Cerebellar nuclear complex (tissue), 1 donor: ENCODE data around the gene DCBLD1.

Experiments used
- DNase-seq, 2 experiments: peaks; one replicate each; lab custom pipeline; 2025; lab: John Stamatoyannopoulos, UW

DCBLD1 gene

DNA sequence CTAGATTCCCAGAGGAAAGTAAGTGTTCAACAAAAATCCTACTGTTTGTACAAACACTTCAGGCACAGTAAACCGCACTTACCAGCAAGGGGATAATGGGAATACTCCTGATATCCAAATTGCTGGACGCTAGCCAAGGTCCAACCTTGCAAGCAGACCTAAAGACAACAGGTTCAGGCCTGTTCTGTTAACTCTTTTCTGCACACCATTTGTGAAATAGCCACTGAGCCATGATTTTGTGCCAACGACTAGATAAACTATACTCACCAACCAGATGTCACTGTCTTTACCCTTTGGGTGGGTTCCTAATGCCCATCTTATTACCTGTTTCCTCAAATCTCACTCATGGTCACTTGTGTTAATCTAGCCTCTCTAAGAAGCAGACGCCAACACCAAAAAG is 76.3 kb downstream of the DCBLD1 start:
- DNase-seq = no peak

DNA sequence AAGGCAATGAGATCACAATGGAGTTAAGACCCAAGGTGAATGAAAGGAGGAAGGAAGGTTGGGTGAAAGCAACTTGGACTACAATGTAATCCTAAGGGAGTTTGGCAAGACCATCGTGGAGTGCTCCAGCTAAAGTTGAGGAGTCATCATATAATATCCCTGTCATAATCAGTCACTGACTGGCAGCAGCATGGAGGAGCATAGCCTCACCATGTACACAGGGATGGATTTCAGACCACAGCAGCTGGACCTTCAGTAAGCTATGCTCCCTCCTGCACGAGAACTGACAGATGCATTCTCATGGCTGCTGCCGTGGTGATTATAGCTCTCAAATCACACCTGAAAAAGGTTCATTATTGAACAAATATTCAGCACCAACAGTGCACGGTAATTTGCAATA is 76.8 kb downstream of the DCBLD1 start:
- no peak for DNase-seq

DNA sequence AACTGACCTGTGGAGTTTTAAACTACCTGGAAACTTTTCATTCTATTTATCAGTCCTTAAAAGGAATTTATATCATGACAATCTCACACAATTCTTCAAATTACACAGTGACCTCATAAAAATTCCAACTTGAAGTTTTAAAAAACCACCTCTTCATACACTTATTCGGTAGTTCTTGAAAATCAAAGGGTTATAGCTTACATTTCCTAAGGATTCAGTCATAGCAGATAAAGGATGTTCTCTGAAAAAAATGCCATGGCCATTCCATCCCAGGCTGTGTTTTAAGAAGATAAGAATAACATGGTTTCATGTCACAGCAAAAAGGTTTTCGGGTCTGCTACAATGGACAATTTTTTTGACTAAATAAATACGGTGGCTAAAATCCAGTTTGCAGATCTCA is 78.7 kb downstream of the DCBLD1 start:
- no peak for DNase-seq

DNA sequence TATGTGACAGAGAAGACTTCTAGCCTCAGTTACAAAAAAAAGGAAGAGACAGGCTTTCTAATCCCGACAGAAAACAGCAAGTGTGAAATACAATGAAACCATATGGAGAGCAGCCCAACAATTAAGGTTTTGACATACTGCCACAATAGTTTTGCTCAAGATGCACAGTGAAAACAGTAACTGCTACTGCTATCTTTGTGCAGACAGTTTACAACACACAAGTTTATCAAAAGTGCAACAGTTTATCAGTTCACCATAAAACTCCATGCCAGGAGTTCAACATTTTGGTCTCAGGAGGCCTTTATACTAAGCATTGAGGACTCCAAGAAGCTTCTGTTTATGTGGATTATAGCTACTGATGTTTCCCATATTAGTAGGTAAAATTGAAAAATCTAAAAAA is 82.2 kb downstream of the DCBLD1 start:
- no peak for DNase-seq

DNA sequence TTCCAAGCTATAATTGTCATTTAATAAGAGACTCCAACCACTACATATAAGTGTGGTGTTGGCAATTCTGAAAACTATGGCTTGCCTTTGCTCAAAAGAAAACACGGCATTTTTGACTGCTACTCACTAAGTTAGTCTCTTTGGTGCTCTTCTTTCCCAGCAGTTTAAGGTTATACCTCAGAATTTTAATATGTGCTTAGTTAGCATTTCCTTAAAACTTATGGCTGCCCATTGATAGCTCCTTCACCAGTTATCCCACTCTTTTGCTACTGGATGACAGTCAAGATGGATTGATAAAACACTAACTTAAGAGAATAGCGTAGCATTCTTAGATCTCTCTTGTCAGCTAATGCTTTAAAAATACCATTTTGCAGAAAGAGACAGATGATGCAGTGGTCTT is 85.8 kb downstream of the DCBLD1 start:
- DNase-seq = no peak

DNA sequence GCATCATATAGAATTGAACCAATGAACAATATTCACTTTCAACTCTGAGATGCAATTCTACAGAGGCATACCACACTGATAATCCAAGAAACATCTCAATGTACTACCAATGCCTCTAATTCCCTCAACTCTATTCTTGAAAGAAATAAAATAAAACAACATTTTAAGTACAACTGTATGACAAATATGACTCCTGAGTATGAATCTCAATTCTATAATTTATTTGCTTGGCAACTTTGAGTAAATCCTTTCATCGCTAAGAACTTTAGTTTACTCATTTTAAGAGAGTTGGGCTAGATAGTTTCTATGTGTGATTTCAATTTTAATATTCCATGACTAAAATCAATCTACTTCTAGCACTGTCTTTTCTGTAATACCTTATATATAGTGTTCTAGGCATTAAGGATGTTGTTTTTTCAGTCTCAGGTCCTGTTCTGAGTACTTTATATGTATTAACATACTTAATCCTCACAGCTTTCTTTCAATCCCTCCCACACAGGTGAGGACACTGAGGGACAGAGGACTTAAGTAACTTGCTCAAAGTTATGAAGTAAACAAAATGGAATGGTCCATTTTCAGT is 86.4 kb downstream of the DCBLD1 start:
- no peak for DNase-seq

DNA sequence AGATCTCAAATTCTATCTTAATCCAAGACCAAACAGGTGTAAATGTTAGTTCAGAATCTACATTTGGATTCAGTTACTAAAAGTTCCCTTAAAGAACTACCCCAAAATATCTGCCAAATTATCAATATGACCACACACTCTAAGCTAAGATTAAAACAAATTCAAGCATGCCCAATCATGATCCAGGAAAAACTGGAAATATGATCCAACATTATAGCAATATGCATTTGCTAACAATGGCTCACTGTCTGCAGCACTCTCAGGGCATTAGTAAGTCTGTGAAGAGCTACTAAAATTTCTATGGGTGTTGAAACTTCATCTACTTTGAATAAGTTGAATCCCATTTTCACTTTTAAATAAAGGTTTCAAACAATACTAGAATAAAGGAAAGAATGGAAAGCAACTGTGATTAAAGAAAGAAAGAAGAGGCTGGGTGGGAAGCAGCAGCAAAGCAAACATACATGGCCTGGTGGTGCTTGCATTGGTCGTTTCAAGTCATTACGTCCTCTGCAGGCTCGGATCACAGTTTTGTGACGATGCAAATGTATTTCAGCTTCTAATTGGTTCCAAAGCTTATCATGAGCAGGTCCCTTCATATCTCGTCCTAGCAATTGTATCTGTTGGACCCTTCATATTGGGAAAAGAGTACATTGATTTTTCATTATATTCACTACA is 90.7 kb downstream of the DCBLD1 start:
- no peak for DNase-seq

DNA sequence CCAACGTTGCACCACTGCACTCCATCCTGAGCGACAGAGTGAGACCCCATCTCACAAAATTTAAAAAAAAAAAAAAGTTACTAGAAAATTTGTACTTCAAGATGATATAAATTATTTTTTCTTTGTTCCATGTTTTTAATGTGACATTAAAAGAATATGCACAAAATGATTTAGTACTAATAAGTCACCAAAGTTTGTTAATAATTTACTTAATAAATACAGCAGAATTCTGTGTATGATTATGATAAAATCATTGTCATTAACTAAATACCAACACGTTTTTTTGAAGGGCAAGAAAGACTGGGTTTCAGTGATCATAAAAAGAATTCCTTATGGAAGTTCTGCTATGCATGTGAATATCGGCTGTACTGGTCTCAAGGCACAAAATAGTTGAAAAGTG is 91.7 kb downstream of the DCBLD1 start:
- no peak for DNase-seq

DNA sequence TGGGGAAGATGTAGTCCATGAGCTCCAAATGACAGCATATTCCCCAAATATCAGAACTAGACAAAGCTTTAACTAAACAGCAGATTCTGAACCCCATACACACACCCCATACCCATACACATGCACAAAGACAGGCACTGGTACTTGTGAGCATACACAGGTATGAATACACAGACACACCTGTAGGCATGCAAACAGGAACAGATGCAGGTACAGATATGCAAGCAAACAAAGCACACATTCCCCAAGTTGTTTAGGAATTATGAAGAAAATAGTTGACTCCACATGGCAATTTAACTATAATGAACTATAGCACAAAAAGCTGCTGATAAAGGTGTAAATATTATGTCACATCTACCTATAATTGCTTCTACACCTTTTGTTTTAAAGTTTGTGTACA is 103.2 kb downstream of the DCBLD1 start:
- DNase-seq = no peak

DNA sequence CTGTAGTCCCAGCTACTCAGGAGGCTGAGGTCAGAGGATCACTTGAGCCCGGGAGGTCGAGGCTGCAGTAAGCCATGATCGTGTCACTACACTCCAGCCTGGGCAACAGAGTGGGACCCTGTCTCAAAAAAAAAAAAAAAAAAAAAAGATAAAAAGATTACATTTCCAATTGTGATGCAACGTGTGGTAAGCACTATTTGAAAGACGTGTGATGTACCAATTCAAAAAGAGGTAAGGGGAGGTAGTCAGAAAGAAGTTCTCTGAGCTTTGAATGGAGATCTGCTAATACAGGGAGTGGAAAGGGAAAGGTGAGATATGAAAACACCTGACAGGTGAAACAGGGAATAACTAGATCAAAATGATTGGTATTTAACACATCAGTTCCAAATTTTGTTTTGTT is 108.0 kb downstream of the DCBLD1 start:
- DNase-seq = no peak

DNA sequence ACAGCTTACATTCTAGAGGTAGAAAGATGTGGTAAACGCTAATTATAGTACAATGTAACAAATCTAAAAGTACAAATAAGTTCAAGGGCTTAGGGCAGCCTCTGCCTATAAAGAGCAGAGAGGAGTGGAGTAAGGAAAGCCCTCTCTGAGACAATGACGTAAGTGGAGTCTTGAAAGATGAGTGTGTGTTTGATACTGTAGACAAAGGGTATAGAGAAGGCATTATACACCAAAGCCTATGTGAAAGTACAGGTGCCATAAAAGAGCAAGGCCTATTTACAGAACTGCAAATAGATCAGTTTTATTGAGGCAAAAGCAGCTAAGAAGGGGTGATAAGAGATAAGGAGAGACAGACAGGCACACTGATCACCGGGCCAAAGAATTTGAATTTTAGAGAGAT is 108.9 kb downstream of the DCBLD1 start:
- no peak for DNase-seq

DNA sequence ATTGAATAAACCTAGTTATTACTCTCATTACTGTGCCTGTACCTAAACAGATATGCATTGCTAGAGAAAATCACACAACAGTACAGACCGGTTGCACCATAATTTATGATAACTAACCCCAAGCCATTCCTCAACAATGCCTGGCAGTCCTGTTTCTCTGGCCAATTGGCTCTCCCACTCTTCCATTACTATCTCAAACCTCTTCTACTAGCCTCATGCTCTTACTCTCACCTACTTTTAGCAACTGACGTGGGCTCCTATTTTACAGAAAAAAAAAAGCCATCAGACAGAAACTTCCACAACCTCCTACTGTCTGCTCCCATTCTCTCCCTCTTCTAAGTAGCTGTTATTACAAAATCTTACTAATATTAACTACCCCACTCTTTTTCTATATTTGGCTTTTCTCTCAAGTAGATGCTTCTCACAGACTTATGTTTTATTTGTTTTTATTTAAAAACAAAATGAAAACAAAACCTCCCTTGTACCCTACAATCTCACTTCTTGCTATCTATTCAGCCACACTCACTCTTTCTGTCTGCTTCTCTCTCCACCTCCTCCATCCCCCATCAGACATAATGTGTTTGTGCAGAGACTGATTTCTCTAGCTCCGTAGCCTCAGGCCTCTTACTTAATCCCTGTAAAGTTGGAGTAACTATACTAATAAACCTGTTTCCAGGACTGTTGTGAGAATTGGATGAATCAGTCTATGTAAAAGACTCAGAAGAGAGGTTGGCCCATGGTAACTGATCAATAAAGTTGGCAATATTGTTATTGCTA is 110.7 kb downstream of the DCBLD1 start:
- no peak for DNase-seq

DNA sequence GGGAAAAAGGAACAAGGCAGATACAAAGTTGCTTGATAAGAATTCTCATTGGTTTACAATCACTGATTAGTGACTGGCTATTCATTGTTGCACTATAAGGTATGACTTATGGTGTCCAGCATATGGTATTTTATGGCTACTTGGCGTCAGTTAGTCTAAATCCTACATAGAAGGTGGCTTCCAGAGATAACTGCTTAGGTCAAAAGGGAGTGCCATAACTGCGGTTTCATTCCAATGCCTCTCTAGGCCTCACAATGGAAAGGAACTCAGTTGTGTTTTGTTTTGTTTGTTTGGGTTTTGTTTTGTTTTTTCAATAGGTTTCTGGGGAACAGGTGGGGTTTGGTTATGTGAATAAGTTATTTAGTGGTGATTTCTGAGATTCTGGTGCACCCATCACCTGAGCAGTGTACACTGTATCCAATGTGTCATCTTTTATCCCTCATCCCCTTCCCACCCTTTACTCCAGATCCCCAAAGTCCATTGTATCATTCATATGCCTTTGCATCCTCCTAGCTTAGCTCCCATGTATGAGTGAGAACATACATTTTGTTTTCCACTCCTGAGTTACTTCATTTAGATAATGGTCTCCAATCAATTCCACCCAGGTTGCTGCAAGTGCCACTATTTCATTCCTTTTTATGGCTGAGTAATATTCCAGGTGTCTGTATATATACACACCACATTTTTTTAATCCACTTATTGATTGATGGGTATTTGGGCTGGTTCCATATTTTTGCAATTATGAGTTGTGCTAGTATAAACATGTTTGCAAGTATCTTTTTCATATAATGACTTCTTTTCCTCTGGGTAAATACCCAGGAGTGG is 112.8 kb downstream of the DCBLD1 start:
- no peak for DNase-seq

DNA sequence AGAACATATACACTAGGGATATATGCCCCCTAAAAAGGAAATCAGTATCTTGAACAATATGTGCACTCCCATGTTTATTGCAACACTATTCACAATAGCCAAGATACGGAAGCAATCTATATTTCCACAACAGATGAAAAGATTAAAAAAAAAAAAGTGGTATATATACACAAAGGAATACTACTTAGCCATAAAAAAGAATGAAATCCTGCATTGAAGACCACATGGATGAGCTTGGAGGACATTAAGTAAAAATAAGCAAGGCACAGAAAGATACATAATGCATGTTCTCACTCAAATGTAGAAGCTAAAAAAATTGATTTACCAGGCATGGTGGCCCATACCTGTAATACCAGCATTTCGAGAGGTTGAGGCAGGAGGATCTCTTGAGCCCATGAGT is 115.3 kb downstream of the DCBLD1 start:
- DNase-seq = no peak
